ENCODE measurements around the gene PFDN2.

DNA sequence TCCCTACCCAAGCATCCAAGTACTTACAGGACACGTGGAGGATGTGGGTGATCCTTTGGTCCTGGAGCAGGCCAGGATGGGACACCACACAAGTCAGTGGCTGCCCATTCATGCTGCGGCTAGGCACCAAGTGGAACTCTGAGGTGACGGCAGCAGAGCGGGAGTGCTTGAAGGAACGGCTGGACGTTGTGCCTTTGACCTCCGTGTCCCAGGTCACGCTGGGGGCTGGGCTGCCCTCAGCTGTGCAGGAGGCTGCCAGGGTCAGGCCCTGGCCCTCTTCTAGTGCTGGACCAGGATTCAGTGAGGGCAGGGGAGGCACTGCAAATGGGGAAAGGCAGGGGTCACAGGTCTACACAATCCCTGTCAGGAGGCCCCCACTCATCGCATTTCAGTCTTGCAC, 40.4 kb downstream of the PFDN2 start:
- TF ChIP-seq POLR2AphosphoS5 (IDR thresholded peaks at IDR 0.05) (no peak), CTCF (IDR thresholded peaks at IDR 0.05 in 8 of 11, conservative IDR thresholded peaks at IDR 0.05 in 3 of 11) (no peak), POLR2A (IDR thresholded peaks at IDR 0.05) (no peak)
